ENCODE results near the gene KAZN.
"Not testable (repeated sequence)": the region's sequence is repeated elsewhere in the genome, so short reads cannot be mapped to it uniquely, and the experiment has no call there.

The KAZN gene

GRCh38 chr1:14598498-14599182 is at the start of gene KAZN:
TSS of gene KAZN (plus strand) at chr1:14598685.
- no peak for DNase-seq

DNA sequence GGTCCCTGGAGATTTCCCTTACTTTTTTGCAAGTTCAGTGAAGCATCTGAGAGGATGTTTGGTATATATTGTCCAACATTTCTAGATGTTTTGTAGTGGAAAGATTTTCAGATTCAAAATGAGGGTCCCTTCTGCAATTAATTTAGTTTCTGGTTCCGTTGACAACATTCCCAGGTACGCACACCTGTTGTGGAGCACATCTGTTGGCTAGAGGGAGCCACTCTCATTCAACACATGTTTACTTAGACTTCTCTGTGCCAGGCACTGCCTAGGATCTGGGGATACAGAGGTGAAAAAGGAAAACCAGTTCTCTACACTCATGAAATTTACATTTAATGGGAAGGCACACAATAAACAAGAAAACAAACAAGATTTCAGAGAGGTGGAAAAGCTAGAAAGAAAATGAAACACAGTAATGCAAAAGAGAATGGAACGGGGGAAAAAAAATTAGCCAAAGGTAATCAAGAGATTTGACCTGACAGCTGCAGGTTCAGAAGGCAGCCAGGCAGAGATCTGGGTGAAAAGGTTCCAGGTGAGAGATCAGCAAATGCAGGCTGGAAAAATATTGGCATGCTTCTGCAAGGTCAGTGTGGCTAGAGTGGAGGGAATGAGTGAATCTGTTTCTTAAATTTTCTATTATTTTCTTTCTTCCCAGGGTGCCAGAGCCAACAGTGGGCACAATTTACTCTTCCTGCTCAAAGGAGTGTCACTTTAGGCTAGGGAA is 48.4 kb upstream of the KAZN start:
- no peak for DNase-seq

- no peak for DNase-seq
These were observed 47.1 kb upstream of the KAZN start for GRCh38 chr1:14551386-14551785.

DNA sequence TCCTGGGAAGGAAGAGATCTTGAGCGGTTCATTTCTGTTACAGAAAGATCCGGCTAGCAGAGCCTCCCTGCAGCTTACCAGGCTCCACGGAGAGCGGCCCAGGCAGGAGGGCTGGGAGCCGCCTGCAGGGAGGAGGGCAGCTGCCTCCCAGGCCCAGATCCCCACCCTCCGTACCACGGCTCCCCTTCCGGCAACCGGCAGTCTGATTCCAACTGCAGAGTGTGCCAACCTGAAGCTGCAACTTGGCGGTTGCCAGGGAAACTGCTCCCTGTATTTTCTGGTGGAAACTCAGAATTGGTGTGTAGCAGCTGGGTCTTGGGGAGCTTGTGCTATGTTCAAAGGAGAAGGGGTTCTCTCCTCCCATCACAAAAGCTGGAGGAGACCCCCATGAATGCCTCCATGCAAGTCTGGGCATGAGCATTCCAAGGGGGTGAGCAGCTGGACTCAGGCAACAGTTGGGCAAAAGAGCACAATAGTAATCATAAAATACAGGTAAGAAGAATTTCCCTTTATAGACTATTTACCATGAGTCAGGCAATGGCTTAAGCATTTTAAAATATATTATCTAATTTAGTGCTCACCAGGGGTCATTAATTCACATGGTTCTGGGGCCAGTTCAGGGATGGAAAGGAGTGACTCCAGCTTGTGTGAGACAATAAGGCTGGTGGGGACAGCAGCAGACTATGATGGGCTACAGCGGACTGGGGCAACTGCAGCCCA is 46.1 kb upstream of the KAZN start:
- DNase-seq: no peak

GRCh38 chr1:14553711-14554110 is 44.8 kb upstream of the KAZN start:
- no peak for DNase-seq

GRCh38 chr1:14555091-14555490 is 43.4 kb upstream of the KAZN start:
- DNase-seq: no peak

GRCh38 chr1:14561014-14561693 is 37.3 kb upstream of the KAZN start:
- DNase-seq: no peak

- DNase-seq: no peak
These were observed 33.4 kb upstream of the KAZN start for GRCh38 chr1:14565090-14565489.

- no peak for DNase-seq
These were observed 31.4 kb upstream of the KAZN start for GRCh38 chr1:14567056-14567455.

- no peak for DNase-seq
These were observed 30.6 kb upstream of the KAZN start for GRCh38 chr1:14567903-14568302.

GRCh38 chr1:14568716-14569355 is 29.6 kb upstream of the KAZN start:
- DNase-seq: no peak

DNA sequence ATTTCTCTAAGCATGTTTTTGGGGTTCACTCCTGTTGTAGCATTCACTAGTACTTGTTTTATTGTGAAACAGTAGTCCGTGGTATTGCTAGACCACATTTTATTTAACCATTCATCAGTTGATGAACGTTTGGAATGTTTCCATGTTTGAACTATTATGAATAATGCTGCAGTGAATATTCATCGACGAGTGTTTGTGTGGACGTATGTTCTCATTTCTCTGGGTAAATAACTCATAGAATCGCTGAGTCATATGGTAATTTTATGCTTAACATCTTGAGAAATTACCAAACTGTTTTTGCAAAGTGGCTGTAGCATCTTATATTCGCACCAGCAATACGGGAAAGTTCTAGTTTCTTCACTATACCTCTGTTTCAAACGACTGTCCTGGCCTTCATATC is 28.0 kb upstream of the KAZN start:
- no peak for DNase-seq

DNA sequence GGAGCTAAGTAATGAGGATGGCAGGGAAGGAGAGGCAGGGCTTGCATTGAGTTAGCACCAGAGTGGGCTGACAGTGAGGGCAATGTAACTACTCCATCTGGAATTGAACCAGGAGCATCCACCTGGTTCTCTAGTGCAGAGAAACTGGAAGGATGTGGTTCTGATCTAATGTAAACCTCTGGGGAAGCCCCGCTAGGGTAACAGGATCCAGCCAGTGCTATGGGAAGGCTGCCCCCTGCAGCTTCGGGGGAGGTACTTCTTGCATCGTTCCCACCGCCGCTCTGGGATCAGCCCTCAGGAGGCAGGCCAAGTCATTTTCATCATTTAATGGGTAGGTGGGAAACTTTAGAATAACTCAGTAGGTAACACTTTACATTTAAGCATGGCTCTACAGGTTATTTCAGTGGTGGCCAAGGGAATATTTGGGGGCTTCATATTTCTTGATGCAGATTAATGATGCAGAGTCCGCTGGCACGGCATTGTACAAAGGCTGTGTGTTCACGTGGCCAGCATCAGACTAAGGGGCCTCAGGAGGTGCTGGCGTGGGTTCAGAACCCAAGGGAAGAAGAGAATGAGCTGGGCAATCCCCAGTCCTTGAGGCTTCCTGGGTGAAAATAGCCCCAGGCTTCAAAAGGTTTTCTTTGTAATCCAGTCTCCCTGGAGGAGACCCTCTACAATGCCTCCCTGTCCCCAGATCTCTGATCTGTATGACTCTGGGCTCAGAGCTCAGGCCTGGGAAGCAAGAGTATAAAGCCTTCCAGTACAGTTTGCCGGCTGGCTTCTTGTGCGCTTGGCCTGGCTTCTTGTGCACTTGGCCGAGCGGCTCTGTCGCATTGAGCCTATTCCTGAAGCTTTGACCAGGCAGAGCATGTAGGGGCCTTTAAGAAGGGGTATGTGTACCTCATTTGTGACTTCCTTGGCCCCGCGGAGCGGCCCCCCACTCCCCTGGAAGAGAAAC is 26.4 kb upstream of the KAZN start:
- no peak for DNase-seq

DNA sequence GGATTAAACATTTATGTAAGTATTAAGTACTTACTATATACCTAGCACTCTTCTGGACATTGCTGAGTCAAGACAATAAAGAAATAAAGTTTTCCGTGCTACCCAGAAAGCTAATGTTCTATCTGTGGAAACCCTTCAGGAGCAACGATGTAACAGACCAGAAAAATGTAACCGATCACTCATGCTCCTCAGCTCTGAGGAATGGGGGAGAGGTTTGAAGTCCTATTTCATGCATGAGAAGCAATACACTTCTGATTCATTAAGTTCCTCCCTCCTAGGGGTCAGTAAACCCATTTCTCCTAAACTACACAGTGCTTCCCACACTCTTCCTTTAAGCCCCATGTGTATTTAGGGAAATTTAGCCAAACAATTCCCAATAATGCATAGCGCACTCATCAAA is 25.6 kb upstream of the KAZN start:
- no peak for DNase-seq

- no peak for DNase-seq
These were observed 22.3 kb upstream of the KAZN start for GRCh38 chr1:14576155-14576554.

GRCh38 chr1:14577261-14577660 is 21.2 kb upstream of the KAZN start:
- no peak for DNase-seq

- DNase-seq: no peak
These were observed 20.3 kb upstream of the KAZN start for GRCh38 chr1:14578156-14578555.

DNA sequence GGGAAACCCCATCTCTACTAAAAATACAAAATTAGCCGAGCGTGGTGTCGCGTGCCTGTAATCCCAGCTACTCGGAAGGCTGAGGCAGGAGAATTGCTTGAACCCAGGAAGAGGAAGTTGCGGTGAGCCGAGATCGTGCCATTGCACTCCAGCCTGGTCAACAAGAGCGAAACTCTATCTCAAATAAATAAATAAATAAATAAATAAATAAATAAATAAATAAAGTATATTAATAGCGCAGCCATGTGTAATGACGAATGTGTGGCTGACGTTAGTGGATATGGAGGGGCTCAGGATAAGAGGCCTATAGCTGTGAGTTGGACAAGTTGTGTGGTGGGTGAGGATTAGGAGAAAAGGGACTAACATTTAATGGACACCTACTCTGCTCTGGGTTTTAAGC is 18.2 kb upstream of the KAZN start:
- not testable (repeated sequence) for DNase-seq

- DNase-seq: no peak
These were observed 17.5 kb upstream of the KAZN start for GRCh38 chr1:14580986-14581385.

GRCh38 chr1:14583788-14584187 is 14.7 kb upstream of the KAZN start:
- DNase-seq: no peak

DNA sequence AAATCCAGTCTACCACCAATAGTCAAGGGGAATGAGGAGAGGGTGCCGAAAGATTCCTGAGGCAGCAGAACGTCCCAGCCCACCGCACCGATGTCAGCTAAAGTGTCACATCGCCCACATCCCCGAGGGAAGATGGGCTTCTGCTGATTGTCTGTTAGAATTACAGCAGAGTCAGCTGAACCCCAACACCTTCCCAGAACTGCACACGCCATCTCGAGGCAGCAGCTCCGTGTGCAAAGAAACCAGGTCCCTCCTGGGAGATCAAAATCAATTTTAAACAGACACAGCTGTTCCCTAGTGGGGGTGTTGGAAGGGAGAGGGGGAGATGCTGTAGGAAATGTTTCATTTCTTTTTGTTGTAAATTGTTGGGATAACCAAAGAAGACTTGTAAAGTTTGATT is 12.8 kb upstream of the KAZN start:
- DNase-seq: no peak

All from activated gamma-delta T cell treated with Interleukin-2 at 50 U/mL for 16 hours (primary cell).